ENCODE data around the gene AZIN2.

DNA sequence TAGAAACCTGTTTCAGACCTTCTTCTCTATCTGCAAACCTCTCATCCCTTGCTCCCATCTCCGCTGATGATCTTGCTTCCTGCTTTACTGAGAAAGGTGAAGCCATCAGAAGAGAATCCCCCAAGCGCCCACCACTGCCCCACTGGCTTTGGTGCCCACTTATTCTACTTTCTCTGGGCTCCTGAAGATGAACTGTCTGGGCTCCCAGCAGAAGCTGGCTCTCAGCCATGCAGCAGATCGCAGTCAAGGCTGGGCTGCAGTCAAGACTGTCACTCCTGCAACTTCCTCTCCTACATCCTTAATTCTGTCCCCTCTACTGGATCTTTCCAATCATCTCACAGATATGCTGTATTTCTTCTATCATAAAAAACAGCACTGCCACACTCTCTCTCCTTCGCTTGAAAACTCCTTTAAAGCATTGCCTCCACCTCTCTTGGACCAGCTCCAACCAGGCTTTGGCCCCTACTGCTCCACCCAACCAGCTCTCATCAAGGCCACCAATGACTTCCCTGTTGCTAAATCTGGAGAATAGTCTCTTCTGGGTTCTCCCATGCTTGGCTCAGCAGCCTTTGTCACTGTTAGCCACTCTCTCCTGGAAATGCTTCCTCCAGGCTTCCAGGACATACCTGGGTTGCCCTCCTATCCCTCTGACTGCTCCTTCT is 75.1 kb downstream of the AZIN2 start:
- TF ChIP-seq BHLHE40 (IDR thresholded peaks at IDR 0.05; ENCODE audit: borderline replicate concordance) (no peak), FOXK2 (IDR thresholded peaks at IDR 0.05) (no peak), ARNT (IDR thresholded peaks at IDR 0.05) (no peak), L3MBTL2 (conservative IDR thresholded peaks at IDR 0.05) (no peak), SP1 (IDR thresholded peaks at IDR 0.05) (no peak), FOXA1 (IDR thresholded peaks at IDR 0.05) (no peak), ZNF384 (IDR thresholded peaks at IDR 0.05) (no peak), CTBP1 (IDR thresholded peaks at IDR 0.05; ENCODE audit: borderline replicate concordance) (no peak)
- TF ChIP-seq, protein P1, sequence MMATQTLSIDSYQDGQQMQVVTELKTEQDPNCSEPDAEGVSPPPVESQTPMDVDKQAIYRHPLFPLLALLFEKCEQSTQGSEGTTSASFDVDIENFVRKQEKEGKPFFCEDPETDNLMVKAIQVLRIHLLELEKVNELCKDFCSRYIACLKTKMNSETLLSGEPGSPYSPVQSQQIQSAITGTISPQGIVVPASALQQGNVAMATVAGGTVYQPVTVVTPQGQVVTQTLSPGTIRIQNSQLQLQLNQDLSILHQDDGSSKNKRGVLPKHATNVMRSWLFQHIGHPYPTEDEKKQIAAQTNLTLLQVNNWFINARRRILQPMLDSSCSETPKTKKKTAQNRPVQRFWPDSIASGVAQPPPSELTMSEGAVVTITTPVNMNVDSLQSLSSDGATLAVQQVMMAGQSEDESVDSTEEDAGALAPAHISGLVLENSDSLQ (IDR thresholded peaks at IDR 0.05): no peak
